GM19099 (cell line): Measurements from ENCODE around the gene HBS1L.

Experiments used
- POLR2A ChIP-seq: IDR thresholded peaks from 3 replicates; pipeline ENCODE4 v1.6.1; 2011; ENCODE audit warnings: low read depth; ENCODE audit not compliant: insufficient read length; ENCODE audit errors: extremely low read depth

Gene HBS1L

DNA sequence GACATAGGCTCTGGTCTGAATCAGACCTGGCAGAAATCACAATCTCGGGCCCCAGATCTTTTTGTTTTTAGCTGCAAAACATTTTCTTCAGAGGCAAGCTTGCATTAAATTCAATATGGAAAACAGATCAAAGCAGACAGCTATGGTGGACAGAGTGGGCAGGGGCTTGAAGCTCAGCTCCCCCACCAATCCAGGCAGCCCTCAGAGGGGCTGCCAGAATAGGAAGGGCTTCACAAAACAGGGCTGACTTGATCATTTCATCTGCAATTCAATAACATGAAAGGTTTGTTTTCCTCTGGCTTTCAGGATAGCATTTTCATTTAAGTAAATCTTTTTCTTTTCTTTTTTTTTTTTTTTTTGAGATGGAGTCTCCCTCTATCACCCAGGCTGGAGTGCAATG is 55.5 kb downstream of the HBS1L start:
- no peak for TF ChIP-seq POLR2A

DNA sequence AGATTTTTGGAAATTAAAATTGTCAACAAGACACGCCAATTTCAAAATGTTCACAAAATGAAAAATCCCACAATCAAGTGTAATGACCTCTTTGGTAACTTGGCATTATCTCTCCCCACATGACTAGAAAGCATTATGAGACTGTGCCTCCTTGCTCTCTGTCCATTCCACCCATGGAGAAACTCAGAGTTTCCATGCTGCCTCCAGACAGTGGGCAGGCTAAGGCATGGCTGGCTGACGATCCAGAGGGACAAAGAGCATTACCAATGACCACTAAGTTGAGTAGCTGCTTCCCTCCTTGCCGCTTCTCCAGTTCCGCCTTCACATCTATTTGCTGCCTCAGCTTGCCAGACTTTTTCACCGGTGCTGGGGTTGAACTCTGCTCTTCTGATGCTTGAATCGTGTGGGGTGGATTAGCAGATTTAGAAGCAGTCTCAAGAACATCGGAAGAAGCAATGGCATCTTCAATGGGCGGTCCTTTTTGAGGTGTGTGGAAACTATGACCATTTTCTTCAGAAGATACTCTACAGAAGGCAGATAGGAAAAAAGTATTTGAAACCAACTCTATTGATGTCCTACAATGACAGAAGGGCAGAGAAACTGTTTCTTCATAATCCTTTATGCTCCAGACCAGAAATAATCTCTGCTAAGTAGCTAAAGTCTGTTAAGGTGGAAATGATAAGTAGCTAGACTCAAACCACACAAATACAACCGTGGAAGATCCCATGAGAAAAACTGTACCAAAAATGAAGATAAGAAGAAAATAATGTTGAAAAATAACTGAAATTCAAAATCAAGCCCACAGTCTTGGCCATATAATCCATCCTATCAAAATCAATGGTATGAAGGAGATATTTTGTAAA is 57.3 kb downstream of the HBS1L start:
- no peak for TF ChIP-seq POLR2A

DNA sequence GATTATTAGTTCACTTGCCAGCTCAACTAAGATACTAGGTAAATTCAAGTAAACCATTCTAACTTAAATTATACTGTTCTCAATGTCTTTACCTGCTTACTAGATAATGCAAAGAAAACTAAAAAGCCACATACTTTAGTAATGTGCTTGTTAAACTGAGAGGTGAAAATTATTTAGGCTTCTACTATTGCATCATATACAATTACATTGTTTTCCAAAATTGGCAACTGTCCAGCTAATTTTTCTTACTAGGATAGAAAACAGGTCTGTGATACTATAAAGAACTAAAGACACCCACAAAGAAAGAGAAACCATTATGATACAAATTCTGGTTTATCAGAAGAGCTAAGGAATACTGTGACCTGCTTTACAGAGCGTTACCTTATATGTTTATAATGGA is 59.1 kb downstream of the HBS1L start:
- TF ChIP-seq POLR2A, result no peak

DNA sequence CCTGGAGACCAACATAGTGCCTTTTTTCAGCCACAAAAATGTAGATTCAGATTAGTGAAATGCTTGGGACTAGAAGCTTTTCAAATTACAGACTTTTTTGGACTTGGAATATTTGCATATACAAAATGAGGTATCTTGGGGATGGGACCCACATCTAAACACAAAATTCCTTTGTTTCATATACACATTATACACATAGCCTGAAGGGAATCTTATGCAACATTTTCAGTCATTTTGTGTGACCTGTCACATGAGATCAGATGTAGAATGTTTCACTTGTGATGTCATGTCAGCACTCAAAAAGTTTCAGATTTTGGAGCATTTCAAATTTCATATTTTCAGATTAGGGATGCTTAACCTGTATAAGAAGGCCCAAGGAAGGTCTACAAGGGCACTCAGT is 60.2 kb downstream of the HBS1L start:
- TF ChIP-seq POLR2A, result no peak

DNA sequence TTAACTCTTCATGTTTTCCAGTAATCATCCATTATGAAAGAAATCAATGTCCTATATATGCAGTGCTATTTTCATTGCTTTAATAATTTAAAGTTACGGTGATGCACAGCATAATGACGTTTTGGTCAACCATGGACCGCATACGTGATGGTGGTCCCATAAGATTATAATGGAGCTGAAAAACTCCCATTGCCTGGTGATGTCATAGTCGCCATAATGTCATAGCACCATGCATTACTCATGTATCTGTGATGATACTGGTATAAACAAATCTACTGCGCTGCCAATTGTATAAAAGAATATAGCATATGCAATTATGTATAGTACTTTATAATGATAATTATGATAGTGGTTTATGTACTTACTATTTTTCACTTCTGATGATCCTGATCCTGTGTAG is 62.5 kb downstream of the HBS1L start:
- TF ChIP-seq POLR2A, result no peak

DNA sequence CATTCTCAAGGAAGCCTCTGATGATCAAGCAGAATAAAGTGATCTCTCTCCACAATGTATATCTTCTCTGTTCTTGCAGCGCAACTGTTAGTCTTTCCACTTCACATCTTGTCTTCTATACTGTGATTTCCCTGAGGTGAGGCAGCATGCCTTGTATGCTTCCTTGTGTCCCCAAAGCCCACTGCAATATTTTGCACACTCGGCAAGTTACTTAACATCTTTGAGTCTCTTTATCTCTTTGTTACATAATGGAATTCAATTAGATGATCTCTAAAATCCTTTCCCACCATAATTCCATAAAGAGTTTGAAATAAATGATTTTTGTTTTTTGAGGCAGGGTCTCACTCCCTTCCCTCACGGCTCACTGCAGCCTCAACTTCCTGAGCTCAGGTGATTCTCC is 64.4 kb downstream of the HBS1L start:
- no peak for TF ChIP-seq POLR2A

DNA sequence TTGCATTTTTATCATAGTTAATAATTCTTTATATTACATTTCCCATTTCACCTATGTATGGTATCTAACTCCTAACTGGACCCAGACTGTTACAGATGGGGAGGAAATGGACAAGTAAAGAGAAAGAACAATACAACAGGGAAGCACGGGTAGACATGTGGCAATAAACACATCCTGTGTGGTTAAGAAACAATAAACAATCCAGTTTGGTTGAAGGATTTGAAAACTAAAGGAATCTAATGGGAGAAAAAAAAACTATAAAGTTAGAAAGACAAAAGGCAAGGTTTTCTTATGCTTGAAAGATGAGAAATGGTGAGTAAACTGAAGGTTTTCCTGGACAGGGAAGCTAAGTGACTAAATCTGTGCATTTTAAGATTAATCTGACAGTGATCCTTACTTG is 69.8 kb downstream of the HBS1L start:
- no peak for TF ChIP-seq POLR2A

DNA sequence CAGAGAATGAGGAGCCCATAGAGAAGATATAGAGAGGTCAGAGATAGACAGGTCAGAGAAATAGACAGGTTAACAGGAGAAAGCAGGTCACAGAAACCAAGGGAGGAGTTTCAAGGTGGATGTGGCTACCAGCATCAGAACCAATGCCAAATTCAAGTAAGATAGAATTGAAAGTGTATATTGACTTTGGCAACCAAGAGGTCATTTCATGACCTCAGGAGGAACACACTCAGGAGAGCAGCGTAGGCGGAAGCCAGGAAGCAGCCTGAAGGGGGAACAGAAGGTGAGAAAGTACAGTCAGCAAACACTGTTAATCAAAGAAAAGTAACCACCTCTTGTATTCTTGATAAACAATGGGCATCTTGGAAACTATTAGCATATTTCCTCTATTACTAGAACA is 70.8 kb downstream of the HBS1L start:
- TF ChIP-seq POLR2A, result no peak

DNA sequence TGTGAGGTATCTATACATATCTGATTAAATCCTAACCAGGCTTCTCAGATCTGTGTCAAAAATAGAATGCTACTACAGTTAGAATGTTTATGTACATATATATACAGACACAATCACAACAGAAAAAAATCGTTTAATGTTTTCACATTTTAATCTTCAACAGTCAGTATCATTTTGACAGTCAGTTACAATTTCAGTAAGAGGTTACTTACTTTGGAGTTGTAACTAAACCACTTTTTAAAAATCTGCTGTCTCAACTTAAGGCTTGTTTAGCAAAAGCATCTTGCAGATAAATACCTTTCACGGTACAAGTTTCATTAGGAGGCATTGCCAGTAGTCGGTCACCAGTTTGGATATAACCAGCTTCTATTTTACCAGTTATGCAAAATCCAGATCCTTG is 72.5 kb downstream of the HBS1L start:
- no peak for TF ChIP-seq POLR2A

DNA sequence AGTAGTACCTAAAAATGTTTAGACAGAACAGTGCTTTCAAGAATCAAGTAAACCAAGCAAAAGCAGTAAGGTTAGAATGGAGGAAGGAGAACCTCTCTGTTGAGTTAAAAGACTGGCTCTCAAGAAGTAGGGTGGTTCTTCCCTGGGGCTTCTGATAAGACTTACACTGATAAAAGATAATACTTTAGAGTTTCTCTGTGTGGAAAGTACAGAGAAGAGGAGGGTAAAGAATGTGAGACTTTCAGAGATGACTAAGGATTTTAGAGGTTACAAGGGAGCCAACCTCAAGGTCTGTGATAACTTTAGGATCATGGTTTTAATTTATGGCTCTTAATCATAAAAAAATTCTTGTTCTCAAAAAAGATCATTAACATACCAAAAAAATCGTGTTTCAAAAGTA is 73.8 kb downstream of the HBS1L start:
- no peak for TF ChIP-seq POLR2A

DNA sequence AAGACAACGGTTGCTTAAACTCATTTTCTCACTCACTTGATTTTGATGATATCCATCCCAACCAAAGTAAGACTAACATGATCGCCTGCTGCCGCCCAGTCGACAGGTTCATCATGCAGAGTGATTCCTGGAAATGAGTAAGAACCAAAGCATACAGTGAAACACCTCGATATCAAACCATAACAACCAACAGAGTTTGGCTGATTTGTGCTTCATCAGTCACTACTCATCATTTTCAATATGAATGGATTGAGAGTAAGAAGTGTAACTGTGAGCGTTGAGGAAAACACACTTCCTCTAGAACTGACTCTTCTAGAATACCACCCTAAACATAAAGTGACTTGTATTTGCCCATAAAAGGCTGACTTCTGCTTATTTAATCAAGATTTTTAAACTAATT is 75.5 kb downstream of the HBS1L start:
- no peak for TF ChIP-seq POLR2A

DNA sequence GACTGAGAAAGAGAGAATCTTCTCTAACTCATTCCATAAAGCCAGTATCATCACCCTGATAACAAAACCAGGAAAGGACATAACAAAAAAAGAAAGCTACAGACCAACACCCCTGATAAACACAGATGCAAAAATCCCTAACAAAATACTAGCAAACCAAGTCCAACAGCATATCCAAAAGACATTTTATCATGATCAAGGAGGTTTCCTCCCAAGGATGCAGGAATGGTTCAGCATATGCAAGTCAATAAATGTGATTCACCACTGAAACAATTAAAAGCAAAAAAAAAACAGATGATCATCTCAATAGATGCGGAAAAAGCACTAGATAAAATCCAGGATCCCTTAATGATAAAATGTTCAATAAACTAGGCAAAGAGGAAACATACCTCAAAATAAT is 80.3 kb downstream of the HBS1L start:
- no peak for TF ChIP-seq POLR2A

DNA sequence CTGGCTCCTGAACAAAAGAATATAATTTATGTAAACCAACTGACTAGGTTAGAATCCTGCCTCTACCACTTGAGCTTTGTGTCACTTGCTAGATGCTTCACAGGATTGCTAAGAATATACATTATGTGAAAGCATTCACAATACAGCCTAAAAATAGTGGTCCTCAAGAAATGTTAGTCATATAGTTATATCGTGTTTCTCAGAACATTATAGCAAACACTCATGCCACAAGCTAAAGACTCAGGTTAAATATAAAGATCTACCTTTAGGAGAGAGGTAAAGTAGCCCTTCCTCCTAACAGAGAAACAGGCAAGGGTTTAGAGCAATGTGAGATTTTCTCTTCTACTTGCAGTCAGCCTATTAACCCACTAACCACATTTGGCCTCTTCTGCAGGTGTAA is 86.9 kb downstream of the HBS1L start:
- TF ChIP-seq POLR2A, result no peak

DNA sequence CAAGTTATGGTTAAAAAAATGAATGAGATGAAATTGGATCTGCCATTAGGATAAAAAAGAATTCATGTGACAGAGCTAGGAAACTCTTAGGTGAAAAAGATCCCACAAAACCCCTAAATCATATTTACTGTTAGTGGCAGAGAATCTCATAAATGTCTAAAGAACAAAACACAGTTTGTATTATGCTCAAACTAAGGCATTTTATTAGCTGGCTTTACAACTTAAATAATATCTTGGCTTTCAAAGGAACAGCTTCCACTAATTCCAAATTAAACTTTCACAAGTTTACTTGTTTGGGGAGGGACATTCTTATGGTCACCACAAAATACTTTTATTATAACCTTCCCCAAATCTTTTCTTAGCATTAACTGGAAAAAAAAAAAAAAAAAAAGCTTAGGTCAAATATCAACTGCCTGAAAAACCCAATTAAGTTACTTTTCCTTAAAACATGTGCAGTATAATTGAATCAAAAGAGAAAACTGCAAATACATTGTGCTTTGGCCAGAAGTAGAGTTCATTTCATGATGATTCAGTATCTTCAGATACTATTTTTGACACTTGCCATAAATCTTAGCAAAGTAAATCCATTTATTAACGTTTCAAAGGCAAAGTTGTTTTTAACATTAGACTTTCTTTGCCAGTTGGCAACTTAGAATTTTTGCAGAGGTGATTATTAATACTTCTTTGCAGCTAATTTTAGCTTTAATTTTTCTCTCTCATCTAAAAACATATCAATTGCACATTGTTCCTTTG is 90.0 kb downstream of the HBS1L start:
- no peak for TF ChIP-seq POLR2A

DNA sequence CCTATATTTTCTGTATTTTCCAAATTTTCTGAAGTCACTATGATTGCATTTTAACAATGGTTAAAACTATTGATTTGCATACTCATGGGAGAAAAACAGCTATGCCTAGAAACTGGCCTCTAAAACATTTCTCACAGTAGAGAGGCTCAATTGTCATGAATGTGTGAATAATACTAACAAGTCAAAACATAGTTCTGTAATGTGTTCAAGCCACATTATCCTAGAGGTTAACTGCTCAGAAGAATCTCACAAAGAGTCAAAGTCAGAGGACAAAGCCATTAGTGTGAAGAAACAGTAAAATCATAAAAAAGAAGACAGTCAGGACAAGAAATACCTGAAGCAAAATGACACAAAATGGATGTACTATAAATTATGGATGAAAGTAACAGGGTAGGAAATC is 92.2 kb downstream of the HBS1L start:
- no peak for TF ChIP-seq POLR2A

DNA sequence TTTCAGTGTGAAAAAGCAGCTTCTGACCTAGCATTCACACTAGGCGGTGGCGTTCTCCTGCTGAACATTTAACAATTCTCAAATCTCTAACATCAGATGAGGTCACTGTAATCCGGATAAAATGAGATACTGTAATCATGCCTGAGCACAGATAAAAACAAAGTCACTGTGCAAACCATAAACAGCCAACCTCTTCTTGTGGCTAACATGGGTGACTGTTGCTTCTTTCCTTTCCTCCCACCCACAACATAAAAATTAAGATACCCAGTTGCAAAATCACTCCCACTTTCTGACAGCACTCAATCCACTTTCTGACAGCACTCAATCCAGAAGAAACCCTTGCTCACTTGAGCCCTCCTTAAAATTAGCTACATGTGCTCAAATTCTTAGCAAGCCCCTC is 93.3 kb downstream of the HBS1L start:
- TF ChIP-seq POLR2A, result no peak
